GF-D8 (cell line): Measurements from ENCODE around the gene BCO1.

Experiments used
- DNase-seq: peaks from one replicate; lab custom pipeline; 2025; lab: John Stamatoyannopoulos, UW

Gene BCO1

DNA sequence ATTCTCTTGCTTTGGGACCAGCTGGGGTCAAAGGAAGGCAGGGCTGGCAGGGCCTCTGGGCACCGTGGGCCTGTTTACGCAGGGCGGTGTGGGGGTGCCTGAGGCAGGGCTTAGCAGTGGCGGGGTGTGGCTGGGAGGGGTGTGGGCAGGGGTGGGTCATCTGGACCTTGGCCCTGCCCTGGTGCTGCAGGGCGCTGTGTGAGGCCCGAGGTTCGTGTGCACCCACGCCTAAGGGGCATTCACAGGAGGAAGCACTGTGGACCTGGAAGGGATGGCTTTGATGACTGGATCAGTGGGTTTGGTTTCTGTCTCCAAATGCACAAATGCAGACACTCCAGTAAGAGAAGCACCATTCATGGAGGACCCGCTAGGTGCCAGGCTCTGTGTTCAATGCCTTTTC, 37.3 kb downstream of the BCO1 start:
- DNase-seq: no peak

DNA sequence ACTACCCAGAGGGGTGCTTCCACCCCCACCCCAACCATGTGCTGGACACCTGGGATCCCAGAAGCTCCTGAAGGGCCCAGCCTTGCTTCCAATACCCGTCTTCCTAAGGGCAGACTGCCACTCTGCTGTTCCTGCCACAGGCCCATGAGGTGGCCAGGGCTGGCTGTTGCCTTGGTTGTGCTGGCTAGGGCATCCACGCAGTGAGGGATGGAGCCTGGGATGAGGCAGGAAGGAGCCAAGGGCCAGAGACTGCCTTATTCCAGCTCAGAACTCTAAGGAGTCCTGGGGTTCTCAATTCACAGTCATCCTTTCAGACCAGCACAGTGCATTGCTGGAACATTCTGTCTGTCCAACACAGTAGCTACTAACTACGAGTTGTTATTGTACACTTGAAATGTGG, 37.8 kb downstream of the BCO1 start:
- no peak for DNase-seq

DNA sequence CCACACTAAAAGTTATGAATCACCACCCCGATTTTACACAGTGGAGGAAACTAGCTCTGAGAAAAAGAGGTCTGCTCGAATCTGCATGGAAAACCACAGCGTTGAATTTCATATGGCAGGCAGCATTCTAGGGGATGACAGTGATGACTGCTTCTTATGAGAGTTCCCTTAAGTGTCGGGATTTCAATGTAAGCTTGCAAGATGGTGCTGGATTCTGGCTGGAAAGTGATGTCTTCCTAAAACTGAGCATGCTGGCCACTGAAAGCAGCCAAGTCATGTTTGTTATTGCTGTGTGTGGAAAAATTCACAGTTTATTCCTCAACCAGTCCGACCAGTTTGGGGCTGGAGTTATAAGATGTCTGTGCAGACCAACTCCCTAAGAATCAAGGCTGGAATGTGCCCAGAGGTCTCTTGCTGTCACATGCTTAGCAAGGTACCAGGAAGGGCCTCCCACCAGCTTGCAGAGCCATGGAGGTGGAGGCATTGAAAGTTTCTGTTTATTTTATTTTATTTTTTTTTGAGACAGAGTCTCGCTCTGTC, 39.1 kb downstream of the BCO1 start:
- DNase-seq: no peak

DNA sequence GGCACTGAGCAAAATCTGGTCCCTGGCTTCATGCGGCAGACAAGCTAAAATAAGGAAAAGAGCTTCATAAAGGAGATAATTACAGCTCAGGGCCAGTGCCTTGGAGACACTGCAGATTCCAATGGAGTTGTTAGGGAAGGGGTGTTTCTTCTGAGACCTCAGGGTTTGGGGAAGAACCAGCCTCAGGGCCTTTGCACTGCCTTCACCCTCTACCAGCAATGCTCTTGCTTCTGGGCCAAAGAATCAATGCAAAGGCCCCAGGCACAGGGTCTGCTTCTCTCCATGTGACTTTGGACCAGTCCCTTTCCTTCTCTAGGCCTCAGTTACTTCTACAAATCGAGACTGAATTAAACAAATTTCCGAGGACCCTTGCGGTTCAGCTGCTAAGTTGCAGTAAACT, 40.0 kb downstream of the BCO1 start:
- DNase-seq: no peak

DNA sequence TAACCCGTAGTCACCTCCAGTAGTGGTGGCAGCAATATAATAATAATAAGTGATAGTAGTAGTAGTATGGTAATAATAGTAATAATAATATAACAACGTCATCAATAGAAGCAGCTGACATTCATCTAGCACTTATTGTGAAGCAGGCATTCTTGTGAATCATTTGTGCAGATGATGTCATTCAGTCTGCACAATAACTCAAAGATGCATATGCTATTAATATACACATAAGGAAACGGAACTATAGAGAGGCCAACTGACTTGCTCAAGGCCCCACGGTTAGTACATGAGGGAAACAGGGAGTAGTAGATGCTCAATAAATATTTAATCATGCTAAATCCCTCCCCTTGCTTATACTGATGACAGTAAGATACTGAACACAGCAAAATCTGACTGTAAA, 40.9 kb downstream of the BCO1 start:
- DNase-seq: no peak

DNA sequence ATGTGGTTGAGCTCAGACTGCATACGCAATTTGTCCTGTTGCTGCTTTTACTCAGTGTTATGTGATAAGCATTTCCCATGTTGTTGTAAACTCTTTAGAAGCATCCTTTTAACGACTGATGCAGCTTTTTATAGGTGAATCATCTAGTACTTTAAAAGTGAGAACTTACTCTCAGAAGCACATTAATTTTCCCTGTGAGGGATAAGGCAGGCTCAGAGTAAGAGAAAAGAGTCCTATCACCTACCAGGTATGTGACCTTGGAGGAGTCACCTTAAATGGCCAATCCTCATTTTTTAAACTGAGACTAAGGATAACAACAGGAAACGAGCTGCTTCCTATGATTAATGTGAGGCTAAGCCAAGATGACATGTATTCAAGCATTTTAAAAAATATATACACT, 41.9 kb downstream of the BCO1 start:
- DNase-seq: no peak

DNA sequence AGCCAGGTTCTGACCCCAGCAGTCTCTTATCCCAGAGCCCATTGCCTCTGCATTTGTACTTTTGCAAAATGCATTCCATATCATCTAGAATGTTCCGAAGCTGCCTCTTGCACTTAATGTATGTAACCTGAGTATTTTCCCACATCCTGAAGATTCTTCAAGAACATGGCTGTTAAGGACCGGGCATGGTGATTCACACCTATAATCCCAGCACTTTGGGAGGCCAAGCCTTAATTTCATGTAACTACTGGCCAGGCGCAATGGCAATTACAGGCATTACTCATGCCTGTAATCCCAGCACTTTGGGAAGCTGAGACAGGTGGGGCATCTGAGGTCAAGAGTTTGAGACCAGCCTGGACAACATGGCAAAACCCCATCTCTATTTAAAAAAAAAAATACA, 44.6 kb downstream of the BCO1 start:
- DNase-seq: no peak

DNA sequence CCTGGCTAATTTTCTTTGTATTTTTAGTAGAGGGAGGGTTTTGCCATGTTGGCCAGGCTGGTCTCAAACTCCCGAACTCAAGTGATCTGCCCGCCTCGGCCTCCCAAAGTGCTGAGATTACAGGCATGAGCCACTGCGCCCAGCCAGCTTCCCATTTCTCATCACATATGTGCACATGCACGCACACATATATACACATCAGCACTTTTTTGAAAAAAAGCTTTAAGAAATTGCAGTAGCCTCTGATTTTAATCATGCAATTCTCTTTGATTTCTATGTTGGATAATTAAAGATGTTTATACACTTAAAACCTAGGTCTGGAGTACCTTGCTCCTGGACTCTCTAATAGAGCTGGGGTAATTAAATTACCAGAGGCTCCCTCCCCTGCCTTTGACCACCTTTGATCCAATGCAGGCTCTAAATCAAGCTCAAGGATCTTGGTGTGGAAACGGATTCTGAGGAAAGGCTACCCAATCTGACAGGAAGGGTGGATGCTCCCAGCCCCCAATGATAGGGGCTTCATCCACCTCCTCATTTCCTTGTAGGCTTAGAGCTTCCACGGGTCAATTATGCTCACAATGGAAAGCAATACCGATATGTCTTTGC, 46.6 kb downstream of the BCO1 start:
- no peak for DNase-seq

DNA sequence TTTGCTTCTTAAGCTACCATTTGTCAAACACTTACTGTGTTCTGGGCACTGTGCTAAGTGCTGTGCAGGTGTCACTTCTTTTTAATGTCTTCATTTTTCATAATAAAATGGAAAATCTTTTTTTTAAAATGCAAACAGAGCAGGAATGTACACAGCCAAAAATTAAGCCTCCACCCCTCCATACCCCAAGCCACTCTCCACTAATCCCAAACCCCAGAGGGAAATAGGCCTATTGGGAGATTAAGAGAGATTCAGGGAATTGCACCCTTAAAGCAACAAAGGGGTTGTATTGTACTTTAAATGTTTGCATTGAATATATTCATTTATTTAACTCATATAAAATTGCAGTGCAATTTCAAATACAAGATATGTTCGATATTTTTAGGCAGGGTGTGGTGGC, 47.7 kb downstream of the BCO1 start:
- DNase-seq: no peak

DNA sequence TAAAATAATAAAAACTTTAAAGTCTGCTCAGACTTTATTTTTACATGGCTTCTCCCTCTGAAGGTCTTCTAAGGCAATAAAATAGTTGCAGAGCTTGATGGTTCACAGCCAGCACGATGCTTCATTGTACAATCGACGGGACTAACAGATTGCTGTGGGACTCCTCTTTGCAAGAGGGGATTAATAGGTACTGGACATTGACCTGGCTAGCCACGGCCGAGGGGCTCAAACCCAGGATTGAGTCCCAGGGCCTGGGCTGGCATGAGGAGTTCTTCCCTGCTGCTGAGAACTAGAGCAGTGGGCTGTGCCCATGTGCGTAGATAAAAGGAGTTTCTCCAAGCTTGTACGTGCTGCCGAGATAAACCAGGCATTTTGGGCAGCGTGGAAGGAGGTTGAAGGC, 52.6 kb downstream of the BCO1 start:
- no peak for DNase-seq

DNA sequence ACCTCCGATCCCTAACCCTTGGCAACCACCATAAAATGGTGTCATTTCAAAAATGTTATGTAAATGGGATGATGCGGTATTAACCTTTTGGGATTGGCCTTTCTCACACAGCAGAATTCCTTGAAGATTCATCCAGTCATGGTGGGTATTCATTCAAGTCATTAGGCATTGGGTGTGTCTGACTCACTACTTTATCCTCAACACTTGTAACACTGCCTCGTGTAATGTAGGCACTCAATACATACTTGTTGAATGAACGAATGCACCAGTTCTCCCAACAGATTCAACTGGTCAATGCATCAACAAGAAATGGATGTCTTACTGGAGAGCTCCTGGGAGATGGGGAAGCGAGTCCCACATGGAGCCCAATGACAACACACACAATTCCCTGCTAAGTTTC, 54.4 kb downstream of the BCO1 start:
- no peak for DNase-seq

DNA sequence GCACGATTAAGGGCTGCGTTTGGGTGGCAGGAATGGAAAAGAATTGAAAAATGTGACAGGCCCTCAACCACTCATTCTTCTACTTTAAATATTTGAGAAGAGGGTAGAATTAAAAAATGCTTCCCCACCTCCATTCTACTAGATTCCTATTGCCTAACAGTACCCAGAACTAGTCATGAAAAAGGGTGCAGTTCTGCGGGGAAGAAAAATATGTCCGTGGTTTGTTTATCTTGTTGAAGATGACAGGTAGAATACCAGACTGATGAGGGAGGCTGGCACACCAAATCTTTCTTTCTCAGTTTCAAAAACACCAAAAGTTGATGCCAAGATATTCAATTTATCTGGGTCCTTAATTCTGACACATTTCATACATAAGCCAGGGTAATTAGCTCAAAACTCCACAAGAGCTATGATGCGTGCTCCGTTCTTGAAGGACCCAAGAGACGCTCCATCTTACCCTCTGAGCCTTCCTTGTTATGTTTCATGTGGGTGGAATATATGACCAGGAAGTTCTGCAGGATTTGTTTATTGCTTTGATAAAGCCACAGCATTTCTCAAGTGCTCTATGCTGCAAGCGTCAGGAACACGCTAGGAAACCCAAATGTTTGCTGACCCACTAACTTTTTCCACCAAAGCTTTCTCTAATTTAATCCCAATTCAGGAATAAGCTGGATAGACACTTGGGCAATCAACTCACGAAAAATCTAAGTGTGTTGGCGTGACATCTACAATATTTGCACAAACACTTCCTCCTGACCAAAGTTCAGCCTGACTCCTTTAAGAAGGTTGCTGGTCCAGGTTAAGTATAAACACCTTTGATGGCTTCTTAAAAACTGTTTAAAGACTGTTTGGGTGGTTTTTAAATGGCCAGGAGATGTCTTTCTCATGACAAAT, 55.7 kb downstream of the BCO1 start:
- DNase-seq: no peak

DNA sequence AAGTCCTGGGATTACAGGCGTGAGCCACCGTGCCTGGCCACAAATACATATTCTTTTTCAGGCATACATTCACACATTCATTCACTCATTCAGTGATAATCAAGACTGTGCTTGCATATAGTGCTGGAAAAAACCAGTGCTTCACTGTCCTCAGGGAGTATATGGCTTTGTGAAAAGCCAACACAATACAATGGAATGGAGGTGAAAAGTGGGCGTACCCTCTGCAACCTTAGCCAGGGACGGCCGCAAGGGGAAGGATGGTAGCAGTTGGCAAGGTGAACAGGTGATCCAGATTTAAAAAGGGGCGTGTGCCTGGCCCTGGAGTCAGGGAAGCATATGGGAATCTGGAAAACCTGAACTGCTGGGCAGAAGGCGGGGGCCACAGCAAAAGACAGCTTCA, 58.1 kb downstream of the BCO1 start:
- no peak for DNase-seq

DNA sequence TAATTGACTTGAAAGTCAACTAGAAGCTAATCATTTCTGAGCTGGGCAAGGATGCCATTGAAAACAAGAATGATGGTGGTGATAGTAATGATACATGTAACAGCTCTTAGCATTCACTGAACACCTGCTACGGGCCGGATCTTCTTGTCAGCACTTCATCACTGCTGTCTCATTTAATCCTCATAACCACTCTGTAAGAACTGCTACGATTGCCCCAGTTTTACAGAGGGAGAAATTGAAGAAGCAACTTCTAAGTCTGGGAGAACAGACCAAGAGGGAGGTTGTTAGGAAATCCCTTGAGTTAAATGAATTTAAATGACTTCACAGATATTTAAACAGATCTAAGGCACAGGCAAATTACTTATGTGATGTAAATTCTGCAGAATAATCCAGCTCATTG, 69.3 kb downstream of the BCO1 start:
- DNase-seq: no peak

DNA sequence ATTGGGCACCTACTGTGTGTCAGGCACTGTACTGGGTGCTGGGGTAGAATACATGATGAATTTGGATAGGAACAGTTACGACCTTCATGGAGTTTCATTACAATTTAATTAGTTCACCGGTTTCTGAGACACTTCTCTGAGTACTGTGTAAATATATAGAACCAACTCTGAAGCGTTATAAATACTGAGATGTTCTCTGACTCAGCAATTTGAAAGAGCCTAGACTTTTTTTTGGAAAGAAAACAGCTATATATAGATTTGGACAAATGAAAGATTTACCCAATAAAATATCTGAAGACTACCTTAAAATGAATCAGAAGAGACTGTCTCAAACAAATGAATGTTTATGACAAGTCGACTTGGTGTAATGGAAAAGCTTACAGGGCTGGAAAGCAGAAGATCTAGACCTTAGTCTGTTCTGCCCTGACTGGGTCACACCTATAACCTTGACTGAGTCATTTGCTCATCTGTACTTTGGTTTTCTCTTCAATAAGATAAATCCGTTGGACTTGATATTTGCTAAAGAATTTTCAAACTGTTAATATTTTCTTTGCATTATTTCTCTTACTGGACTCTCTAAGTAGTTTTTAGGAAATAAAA, 71.7 kb downstream of the BCO1 start:
- DNase-seq: no peak

DNA sequence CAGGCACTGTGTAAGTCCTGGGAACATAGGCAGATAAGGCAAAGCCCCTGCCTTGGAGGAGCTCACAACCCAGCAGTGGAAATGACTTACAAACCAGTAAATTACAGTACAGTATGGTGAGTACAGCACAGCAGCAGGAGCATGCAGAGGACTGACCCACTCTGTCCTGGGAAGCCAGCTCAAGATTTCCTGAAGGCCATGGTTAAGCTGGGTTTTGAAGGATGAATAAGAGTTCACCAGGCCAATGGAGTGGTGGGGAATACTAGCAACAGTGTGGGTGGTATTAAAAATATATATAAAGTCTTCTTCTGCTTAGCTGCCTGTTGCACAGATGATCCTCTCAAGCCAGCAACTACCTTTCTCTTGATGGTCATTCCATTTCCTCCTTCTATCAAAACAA, 73.3 kb downstream of the BCO1 start:
- no peak for DNase-seq

DNA sequence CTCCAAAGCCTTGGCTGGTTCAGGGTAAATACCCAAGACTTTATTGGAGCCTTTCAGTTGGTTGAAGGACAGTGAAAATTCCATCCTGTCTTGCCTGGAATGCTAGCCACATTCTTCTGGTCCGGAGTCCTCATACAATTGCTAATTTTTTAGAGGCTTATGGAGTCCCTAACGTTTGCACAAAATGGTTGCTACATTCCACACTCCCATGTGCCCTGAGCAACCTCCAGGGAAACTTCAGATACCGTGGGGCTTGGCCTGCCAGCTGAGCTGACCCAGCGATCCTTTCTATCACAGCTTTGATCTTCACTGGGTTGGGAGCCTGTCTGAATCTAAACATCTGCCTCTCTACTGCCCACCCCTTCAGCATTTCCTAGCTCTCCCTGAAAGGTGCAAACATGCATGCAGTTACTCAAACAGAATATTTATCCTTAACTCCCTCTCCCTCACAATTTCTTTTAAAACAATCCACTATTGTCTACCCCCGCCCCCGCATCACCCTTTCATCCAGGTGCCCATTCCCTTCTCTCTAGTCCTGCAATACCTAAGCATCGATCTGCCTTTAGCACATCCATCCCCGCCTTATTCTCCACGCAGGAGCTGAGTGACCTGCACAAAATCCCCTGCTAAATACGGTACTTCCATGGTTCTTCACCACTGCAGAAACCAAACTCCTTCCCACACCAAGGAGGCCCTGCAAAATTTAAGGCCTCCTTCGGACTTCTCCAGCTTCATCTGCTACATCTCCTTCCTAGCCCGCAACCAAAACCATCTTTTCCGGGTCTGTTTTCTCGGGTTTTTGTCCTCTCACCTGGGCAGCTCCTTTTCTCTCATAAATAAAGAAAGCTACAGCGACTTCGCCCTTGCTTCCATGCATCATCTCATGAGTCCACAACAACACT, 75.5 kb downstream of the BCO1 start:
- DNase-seq: no peak

DNA sequence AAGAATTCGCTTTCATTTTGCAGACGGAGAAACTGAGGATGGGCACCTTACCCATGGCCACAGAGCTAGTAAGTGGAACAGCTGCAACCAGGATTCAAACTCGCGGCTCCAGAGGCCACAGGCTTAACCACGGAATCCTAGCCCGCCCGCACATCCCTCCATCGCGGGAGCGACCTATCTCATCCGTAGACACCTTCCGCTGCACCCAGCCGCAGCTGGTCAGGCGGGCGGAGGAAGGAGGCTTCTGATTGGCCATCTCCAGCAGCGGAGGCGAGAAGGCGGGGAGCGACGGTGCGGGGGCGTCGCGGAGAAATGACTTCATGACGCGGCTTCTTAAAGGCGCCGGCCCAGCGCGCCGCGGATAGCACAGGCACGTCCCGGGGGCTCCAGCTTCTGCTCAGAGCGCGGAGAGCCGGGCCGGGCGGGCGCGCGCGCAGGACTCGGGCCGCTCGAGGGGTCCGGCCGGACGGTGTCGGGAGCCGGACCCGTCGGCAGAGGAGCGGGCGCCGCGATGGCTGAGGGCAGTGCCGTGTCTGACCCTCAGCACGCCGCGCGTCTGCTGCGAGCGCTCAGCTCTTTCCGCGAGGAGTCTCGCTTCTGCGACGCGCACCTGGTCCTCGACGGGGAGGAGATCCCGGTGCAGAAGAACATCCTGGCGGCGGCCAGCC, 76.2 kb downstream of the BCO1 start, which contains the start of gene GAN:
Gene GAN (plus strand): TSS at position 360 of the 668 bp plus-strand sequence. CDS start 152 bp downstream, at position 512.
- peak; percentile 90 for DNase-seq

DNA sequence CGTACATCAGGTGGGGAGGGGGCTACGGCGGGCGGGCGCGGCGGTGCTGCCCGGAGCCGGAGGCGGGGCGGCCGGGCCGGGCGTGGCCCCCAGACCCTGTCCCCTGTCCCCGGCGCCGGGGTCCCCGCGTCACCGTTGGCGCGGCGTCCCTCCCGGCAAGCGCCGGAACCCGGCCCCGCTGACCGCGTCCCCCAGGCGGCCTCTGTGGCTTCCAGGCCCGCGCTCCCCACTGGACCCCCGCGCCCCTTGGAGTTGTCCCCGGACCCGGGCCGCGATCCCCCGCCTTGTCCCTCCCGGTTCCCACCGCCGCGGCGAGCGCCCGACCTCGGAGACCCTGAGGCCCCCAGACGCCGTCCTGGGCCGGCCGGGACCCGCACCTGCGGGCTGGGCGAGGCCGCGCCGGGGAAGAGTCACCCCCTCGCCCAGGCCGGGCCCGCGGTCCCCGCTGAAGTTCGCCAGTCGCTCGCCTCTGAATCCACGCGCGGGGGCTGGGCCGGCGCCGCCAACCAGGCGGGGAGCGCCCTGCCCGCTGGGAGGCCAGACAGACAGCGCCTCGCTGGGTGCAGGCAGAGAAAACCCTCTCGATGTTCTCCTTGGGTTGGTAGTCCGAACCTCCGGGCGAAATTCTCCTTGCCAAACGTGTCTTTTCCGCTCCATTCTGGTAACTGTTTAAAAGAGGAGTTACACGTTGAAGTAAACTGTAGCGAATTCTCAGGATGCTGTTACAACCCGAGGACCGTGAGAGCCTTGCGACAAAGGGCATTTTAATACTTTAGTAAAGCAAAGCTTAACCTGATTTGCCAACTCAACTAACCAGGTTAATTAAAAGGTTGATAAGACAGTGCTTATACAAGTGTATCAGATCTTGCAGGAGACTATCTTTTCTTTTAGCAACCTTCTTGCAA, 77.0 kb downstream of the BCO1 start:
- no peak for DNase-seq

DNA sequence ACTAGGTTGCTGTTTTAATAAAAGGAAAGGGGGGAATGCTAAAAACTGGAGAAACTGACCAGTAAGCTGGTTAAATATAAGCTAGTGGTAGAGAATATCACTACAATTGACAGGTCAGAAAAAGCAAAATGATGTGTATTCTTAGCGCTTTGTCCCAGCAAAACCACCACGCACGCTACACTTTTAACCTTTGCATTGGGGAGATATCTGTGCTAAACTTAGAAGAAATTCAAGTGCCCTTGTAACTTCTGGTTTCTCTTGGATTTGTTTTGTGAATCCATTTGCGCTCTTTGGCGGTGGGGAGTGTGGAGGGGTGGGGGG, 77.6 kb downstream of the BCO1 start:
- no peak for DNase-seq
